ENCODE measurements around the gene CARHSP1.

DNA sequence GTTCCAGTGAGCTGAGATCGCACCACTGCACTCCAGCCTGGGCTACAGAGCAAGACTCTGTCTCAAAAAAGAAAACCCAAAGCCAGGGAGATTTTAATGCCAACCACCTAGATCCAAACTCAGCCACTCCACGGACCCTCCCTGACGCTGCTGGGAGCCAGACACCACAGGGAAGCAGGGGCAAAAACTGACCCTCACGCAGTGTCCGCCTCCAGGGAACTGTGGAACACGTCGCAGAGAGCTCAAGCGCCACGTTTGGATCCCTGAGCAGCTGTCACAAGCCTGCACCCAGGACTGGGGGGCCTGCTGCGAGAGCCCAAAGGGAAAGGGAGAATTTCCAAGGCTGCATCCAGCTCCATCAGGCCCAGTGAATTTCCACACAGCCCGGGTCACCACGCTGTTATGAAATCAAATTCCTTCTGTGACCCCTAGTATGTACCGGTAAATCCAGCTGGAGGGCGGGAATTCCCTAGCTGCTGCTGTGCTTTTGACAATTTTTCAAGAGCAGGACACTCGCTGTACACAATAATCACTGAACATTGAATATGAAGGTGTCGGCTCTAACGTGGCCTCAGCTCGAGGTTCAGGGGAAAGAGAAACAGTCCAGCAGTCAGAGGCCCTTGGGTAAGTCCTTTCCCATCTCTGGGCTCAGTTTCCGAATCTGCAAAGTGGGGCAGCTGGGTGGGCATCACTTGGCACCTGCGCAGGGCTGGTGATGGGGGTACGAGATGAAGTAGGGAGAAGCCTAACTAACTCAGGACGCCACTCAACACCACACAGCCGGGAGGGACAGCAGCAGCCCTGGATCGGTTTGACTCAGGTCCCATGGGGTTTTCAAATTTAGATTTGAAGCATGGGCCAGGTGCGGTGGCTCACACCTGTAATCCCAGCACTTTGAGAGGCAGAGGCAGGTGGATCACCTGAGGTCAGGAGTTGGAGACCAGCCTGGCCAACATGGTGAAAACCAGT lies 8.6 kb downstream of the CARHSP1 start:
- TF ChIP-seq POLR2A (IDR thresholded peaks at IDR 0.05): no peak
- TF ChIP-seq, protein P1, sequence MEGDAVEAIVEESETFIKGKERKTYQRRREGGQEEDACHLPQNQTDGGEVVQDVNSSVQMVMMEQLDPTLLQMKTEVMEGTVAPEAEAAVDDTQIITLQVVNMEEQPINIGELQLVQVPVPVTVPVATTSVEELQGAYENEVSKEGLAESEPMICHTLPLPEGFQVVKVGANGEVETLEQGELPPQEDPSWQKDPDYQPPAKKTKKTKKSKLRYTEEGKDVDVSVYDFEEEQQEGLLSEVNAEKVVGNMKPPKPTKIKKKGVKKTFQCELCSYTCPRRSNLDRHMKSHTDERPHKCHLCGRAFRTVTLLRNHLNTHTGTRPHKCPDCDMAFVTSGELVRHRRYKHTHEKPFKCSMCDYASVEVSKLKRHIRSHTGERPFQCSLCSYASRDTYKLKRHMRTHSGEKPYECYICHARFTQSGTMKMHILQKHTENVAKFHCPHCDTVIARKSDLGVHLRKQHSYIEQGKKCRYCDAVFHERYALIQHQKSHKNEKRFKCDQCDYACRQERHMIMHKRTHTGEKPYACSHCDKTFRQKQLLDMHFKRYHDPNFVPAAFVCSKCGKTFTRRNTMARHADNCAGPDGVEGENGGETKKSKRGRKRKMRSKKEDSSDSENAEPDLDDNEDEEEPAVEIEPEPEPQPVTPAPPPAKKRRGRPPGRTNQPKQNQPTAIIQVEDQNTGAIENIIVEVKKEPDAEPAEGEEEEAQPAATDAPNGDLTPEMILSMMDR (IDR thresholded peaks at IDR 0.05 in 4 of 5, conservative IDR thresholded peaks at IDR 0.05 in 1 of 5): no peak
